GM21367 (cell line): Measurements from ENCODE around the gene KRT77.
"Not testable (repeated sequence)": the region's sequence is repeated elsewhere in the genome, so short reads cannot be mapped to it uniquely, and the experiment has no call there.

Experiments
- ATAC-seq: cut with Tn5 transposase; IDR thresholded peaks from one replicate; pipeline ENCODE4 v1.9.1; 2021; ENCODE audit not compliant: unreplicated experiment

Gene KRT77

DNA sequence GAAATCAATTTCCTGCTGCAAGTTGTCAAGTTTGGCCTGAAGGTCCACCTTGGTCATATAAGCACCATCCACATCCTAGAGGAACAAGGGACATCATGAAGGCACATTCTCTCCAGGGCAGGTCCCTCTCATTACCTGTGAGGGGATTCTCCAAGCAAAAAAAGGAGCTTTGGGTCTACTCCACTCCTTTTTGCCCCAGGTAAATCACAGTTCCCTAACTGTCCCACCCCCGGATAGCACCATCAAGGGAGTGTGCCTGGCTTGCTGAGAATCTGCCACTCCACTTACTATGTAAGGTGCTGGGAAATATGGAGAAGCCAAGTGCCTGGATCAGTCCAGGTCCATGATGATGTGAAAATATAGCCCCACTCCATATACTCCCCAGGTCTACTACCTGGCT is 25.7 kb downstream of the KRT77 start:
- no peak for ATAC-seq

GRCh38 chr12:52677126-52677525 is 26.2 kb downstream of the KRT77 start:
- no peak for ATAC-seq

- no peak for ATAC-seq
Observed at GRCh38 chr12:52676163-52676562, 27.2 kb downstream of the KRT77 start.

- ATAC-seq: no peak
Observed at GRCh38 chr12:52675301-52675701, 28.0 kb downstream of the KRT77 start.

DNA sequence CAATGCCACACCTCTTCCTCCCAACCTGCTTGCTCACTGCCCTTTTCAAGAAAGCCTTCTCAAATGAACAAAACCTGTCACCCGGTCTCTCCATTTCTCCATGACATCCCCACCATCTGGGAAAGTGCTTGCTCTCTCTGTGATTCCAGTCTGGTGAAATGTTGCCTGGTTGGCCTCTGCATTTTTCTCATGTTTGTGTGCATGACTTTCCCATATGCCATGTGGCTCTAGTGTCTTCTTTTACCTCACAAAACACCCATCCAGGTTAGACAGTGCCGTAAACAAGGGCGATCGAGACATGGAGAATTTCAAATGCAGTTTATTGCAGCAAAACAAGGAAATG is 28.9 kb downstream of the KRT77 start:
- no peak for ATAC-seq

DNA sequence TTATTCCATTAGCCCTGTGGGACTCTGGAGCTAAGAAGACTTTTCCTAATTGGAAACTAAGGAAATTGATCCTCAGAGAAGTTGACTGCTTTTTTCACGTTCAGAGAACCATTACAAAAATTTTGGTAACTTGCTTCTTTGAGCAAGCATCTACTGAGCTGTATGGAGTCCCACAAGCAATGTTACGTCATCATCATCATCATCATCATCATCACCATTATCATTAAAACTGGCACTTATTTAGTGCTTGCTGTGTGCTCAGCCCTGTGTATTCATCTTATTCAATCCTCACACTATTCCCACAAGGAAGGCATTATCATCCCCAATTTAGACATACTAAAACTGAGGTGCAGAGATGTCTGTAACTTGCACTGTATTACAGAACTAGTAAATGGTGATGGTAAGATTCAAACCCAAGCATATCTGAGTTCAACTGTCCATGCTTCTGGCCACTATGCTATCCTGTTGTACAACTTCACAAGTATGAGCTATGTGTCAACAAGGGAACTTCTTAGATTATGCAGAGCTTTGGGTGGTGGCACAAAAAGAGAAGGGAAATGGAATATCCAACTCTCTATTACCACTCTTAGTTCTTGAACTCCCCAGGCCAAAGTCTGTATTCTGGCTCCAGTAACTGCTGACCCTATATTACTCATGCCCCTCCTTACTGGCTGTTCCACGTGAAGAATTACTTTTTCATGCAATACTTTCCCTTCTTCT is 29.5 kb downstream of the KRT77 start:
- no peak for ATAC-seq

DNA sequence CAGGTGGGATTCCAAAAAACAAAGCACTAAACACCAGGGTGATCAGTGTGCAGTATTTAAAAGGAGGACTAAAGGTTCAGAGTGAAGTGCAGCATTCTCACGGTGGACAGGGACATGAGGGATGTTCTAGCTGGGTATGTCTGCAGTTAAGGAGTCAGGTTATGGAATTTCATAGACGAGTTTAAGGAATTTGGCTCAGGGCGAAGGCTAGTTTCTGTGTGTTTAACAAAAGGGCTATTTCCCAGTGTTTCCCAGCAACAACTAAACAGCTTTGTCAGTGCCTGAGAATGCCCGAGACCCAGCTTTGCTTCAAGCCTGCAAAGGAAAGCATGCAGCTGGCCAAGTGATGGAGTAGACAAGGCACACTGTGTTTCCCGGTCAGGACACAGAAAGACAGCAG is 30.1 kb downstream of the KRT77 start:
- ATAC-seq: no peak

DNA sequence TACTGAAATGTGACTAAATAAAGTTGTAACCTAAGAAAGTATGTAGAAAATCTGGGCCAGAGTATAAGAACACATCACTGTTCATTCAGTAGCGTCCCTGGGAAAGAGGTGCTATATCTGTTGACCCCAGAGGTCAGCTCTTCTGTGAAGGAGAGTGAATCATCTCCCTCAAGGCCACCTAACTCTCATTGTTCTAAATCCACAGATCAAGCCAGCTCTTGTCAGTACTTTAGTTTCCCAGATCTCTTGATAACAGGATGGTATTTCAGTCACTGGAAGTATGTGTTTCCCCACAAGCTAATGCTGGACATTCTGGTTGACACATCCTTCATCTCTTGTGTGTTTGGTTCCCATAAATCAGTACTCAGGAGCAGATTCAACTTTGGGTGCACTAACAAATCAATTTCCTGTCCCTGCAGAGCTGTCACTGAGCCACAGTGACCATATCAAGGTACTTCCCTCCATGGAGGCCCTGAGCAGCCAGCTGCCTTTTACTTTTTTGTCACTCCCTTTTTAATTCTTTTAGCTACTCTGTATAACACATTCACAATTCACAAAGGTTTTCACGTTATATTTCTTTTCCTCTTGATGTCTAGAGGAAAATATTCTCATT is 30.9 kb downstream of the KRT77 start:
- no peak for ATAC-seq

GRCh38 chr12:52670961-52671360 is 32.4 kb downstream of the KRT77 start:
- ATAC-seq: no peak

DNA sequence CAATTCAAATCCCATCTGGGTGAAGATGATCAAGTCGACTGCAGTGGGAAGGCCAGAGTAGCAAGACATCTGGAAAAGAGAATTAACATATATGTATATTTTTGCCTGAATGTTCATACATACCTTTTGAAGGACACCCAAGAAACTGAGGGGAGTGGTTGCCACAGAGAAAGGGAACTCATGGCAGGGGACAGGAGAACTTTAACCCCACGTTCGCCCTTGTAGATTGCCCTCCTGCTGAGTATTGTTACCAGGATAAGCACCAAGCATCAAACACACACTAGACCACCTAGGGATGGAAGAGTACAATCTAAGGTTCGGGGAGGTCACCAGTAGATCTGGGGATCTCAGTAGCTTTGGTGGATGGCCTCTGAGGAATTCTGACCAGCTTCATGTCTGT is 32.8 kb downstream of the KRT77 start:
- ATAC-seq: no peak

DNA sequence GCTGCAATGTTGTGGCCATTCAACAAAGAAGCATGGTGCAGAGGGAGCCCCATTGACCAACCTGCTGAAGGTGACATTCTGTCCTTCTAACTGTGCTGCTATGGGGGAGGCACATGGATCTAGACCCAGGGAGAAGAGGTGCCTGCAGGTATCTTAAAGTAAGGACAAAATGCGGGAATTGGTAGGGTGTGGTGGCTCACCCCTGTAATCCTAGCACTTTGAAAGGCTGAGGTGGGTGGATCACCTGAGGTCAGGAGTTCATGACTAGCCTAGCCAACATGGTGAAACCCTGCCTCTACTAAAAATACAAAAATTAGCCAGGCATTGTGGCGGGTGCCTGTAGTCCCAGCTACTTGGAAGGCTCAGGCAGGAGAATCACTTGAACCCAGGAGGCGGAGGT is 33.4 kb downstream of the KRT77 start:
- not testable (repeated sequence) for ATAC-seq

- no peak for ATAC-seq
Observed at GRCh38 chr12:52669426-52669825, 33.9 kb downstream of the KRT77 start.

DNA sequence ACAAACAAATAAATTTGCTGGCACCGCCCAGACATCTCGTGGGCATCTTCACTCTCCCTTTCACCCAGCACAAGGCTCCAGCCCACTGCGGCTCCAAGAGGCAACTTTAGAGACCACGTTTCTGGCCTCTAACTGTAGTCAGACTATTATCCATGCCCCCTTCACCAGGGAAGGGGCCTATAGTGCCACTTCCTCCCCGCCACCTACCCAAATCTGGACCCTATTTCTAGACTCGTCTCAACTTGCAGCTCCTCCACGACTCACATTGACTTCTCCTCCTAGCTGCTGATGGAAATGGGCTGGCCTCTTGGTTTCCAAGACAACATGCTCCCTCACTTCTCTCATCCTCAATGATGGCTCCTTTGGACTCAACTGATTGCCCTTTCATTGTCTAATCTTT is 35.4 kb downstream of the KRT77 start:
- no peak for ATAC-seq

DNA sequence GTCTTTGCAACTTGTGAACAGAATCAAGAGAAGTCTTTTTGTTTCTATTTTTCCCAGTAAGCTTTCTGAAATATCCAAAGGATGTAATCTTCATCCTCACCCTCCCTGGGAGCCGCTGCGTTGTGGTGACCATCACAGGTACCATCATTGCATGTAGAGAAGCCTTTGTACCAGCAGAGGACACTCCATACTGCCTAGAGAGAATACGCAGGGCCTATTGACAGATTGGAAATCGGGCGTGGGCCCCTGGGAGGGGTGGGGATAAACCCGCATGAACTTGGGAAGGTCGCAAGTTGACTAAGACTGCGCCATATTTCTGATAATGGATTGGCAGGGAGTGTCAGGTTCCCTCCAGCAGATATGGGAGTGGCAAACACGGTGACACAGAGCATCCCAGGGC is 35.8 kb downstream of the KRT77 start:
- no peak for ATAC-seq

GRCh38 chr12:52666471-52666870 is 36.9 kb downstream of the KRT77 start:
- ATAC-seq: no peak

- ATAC-seq: no peak
Observed at GRCh38 chr12:52663420-52663819, 39.9 kb downstream of the KRT77 start.

GRCh38 chr12:52662918-52663229 is 40.5 kb downstream of the KRT77 start:
- no peak for ATAC-seq

DNA sequence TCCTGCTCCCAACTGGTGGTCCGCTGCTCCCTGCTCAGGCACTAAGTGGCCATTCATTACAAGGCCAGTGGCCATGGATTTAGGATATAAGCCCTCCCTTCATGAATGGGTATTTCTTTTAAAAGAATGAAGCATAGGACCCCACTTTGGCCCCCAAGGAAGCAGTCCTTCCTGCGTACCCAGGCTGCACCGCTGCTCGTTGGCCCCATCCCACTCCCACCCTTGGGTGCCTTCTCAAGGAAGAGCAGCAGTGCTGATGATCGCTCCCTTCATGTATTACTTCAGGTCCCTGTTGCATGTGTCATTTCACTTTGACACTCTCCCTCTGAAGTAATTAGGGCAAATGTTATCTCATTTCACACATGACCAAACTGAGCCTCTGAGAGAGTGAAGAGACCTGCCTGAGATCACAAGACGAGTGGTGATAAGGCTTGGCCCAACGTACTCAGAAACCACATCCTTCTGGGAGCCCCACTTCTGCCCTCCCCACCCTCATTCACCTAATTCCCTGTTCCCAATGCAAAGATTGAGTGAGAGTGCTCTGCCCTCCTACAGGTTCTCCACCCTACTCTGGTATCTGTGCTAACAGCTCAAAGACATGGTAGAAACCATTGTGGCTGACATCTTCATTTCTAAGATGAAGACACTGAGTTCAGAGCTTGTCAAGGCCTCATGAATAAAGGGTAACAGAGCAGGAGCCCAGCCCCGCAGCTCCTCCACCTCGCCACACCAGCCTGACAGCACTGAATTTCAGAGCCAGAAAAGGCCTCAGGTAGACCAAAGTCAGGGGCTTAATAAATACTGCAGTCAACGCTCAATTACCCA is 41.0 kb downstream of the KRT77 start:
- ATAC-seq: no peak

- no peak for ATAC-seq
Observed at GRCh38 chr12:52661668-52662067, 41.7 kb downstream of the KRT77 start.

GRCh38 chr12:52660934-52661499 is 42.3 kb downstream of the KRT77 start:
- ATAC-seq: no peak

GRCh38 chr12:52659951-52660350 is 43.4 kb downstream of the KRT77 start:
- ATAC-seq: no peak

- ATAC-seq: no peak
Observed at GRCh38 chr12:52659395-52659794, 43.9 kb downstream of the KRT77 start.
